ENCODE results near the gene CPN1. TPM values are rescaled to one million over a fixed set of nuclear protein-coding genes. Genes with fewer than 3 reads are reported as not detected.

Gene CPN1
- total RNA-seq, 1 experiment from 2014 or later = not detected

DNA sequence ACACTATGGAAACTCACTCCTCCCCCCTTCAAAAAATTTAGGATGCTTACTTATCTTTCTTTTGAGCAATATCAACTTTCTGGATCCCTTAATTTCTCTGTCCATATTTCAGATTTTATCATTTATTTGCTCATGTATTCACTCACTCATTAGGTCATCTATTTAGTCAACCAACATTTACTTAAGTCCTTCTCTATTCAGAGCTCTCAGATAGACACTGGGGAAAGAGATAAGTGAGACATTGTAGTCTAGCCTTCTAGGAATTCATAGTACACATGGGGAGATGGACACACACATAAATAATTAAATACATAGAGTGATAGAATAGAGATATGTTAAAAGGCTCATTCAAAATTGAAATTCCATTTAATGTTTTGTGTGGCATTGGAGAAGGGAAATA is 9.2 kb downstream of the CPN1 start:
- no peak for TF ChIP-seq CTCF (conservative IDR thresholded peaks at IDR 0.05)
- no peak overlapping the region for H2BK5ac ChIP-seq (ENCODE audit: insufficient read length, low read length)
- no peak for DNase-seq
- H2BK120ac ChIP-seq (ENCODE audit: low read depth, low read length, poor library complexity, severe bottlenecking) = no peak overlapping the region
- H3K4me3 Mint-ChIP-seq = no peak overlapping the region
- H2BK12ac ChIP-seq (ENCODE audit: insufficient read length, low read depth, low read length) = no peak overlapping the region
- H3K27ac Mint-ChIP-seq = no peak overlapping the region
- no peaks in the 10 kb centered on the region for H3K23me2 ChIP-seq (ENCODE audit: insufficient read length, low read depth, low read length, poor library complexity, severe bottlenecking)
- no peak overlapping the region for H3K14ac ChIP-seq (ENCODE audit: insufficient read depth, low read length)
- H3K23ac ChIP-seq (ENCODE audit: insufficient read length, low read depth, low read length) = no peak overlapping the region
- no peaks in the 10 kb centered on the region for H3K27me3 Mint-ChIP-seq (ENCODE audit: low read depth)
- H4K8ac ChIP-seq (replicated peaks; ENCODE audit: insufficient read length, low read depth, low read length) = no peak overlapping the region
- H3T11ph ChIP-seq (ENCODE audit: low read length) = no peak overlapping the region
- H3K9ac ChIP-seq (ENCODE audit: extremely low read depth, insufficient read length, low read length) = no peak overlapping the region
- H3K4ac ChIP-seq (ENCODE audit: low read depth, low read length) = no peak overlapping the region
- H3K9me3 Mint-ChIP-seq = no peaks in the 10 kb centered on the region; a peak in 1 of 5 replicates
- no peaks in the 10 kb centered on the region for H3K79me1 ChIP-seq (ENCODE audit: insufficient read depth, low read depth, low read length, poor library complexity, severe bottlenecking)
- H4K5ac ChIP-seq (ENCODE audit: insufficient read length, low read depth, low read length) = no peak overlapping the region
- no peak overlapping the region for H4K91ac ChIP-seq (ENCODE audit: insufficient read length, low read depth, low read length)
- no peaks in the 10 kb centered on the region for H3K79me2 ChIP-seq (ENCODE audit: insufficient read depth, low read length)
- H3K4me2 ChIP-seq (ENCODE audit: insufficient read depth, insufficient read length, low read length) = no peak overlapping the region
- H2AFZ ChIP-seq (ENCODE audit: low read length) = no peak overlapping the region
- no peak overlapping the region for H3K18ac ChIP-seq (ENCODE audit: insufficient read length, low read depth, low read length)
- no peaks in the 10 kb centered on the region for H3K4me1 Mint-ChIP-seq
- H2BK20ac ChIP-seq (ENCODE audit: low read depth, low read length, poor library complexity, severe bottlenecking) = no peak overlapping the region
- no peak overlapping the region for H3K27ac ChIP-seq (ENCODE audit: insufficient read length, low read depth, low read length)
- no peaks in the 10 kb centered on the region for H4K20me1 ChIP-seq (ENCODE audit: control insufficient read depth, insufficient read depth, insufficient read length)
- no peaks in the 10 kb centered on the region for H3K4me1 ChIP-seq (ENCODE audit: insufficient read depth, low read length)
- H3K9me3 ChIP-seq (ENCODE audit: control insufficient read depth, low read depth, low read length) = no peaks in the 10 kb centered on the region
- H3K36me3 Mint-ChIP-seq (ENCODE audit: insufficient read depth in 1 of 3, low read depth in 3 of 3) = no peaks in the 10 kb centered on the region
- no peak overlapping the region for H3K56ac ChIP-seq (ENCODE audit: insufficient read length, low read depth, low read length)
- H2BK15ac ChIP-seq (ENCODE audit: low read depth, low read length) = no peak overlapping the region
- H2AK5ac ChIP-seq (ENCODE audit: insufficient read length, low read length) = no peak overlapping the region
- no peaks in the 10 kb centered on the region for H3K27me3 ChIP-seq (ENCODE audit: insufficient read depth, low read length)
